Hepatocyte (in vitro differentiated cells): ENCODE measurements around the gene MN1. TPM values are rescaled to one million over a fixed set of nuclear protein-coding genes. Genes with fewer than 3 reads are reported as not detected.

Experiments used
- DNase-seq: peaks from one replicate; pipeline ENCODE4 v3.0.0-alpha.2; 2016; ENCODE audit warnings: low spot score
- H2AFZ ChIP-seq: fragments of 200-600 bp; sonication (generic); 2 replicates; pipeline ENCODE4 v1.6.0; 2016; ENCODE audit warnings: antibody characterized with exemption, mild to moderate bottlenecking
- H3K27ac ChIP-seq: fragments of 200-600 bp; sonication (generic); 2 replicates; pipeline ENCODE4 v1.5.1; 2016; ENCODE audit warnings: mild to moderate bottlenecking
- H3K27me3 ChIP-seq: fragments of 200-600 bp; sonication (generic); 2 replicates; pipeline ENCODE4 v1.6.1; 2016
- H3K36me3 ChIP-seq: fragments of 200-600 bp; sonication (generic); replicated peaks from 2 replicates; pipeline ENCODE4 v1.5.1; 2016; ENCODE audit warnings: low read depth; ENCODE audit not compliant: insufficient read depth
- H3K4me1 ChIP-seq: fragments of 200-600 bp; sonication (generic); 2 replicates; pipeline ENCODE4 v1.5.1; 2016; ENCODE audit warnings: mild to moderate bottlenecking, moderate library complexity; ENCODE audit not compliant: insufficient read depth
- H3K4me2 ChIP-seq: fragments of 200-600 bp; sonication (generic); 2 replicates; pipeline ENCODE4 v1.6.0; 2016
- H3K4me3 ChIP-seq: fragments of 200-600 bp; sonication (generic); 2 replicates; pipeline ENCODE4 v1.5.1; 2016; ENCODE audit warnings: mild to moderate bottlenecking
- H3K79me2 ChIP-seq: fragments of 200-600 bp; sonication (generic); 2 replicates; pipeline ENCODE4 v1.6.0; 2017; ENCODE audit warnings: mild to moderate bottlenecking
- H3K9me2 ChIP-seq: fragments of 200-600 bp; sonication (generic); replicated peaks from 2 replicates; pipeline ENCODE4 v1.6.0; 2017; ENCODE audit warnings: mild to moderate bottlenecking; ENCODE audit not compliant: insufficient read depth
- H3K9me3 ChIP-seq: fragments of 200-600 bp; sonication (generic); 2 replicates; pipeline ENCODE4 v1.5.1; 2016; ENCODE audit warnings: low read depth, mild to moderate bottlenecking
- H4K20me1 ChIP-seq: fragments of 200-600 bp; sonication (generic); 2 replicates; pipeline ENCODE4 v1.6.0; 2016; ENCODE audit warnings: mild to moderate bottlenecking; ENCODE audit not compliant: insufficient read depth, poor library complexity, severe bottlenecking
- EZH2 ChIP-seq: fragments of 200-600 bp; sonication (generic); IDR thresholded peaks from 2 replicates; pipeline ENCODE4 v1.6.1; 2016; ENCODE audit warnings: antibody characterized with exemption, mild to moderate bottlenecking, borderline replicate concordance
- EZH2phosphoT487 ChIP-seq: fragments of 200-600 bp; sonication (generic); IDR thresholded peaks from one replicate; pipeline ENCODE4 v1.6.1; 2018; ENCODE audit warnings: antibody characterized with exemption, mild to moderate bottlenecking, low read depth, moderate library complexity; ENCODE audit not compliant: unreplicated experiment, severe bottlenecking
- WGBS: methylation state at CpG from one replicate; pipeline ENCODE4 v1.1.6; 2016; ENCODE audit warnings: low lambda C conversion rate; ENCODE audit errors: missing lambda C conversion rate; 5-methylcytosine and 5-hydroxymethylcytosine counted together
- polyA plus RNA-seq: library from polyadenylated mRNA; unstranded; fragments of >200 nt; fragmentation: Nextera tagmentation; extraction: Ambion mirVana; gene quantifications from 2 replicates; pipeline ENCODE4 v1.2.1, GENCODE V29; 2016
- total RNA-seq: library from RNA; depleted of rRNA; stranded (reverse); fragments of >200 nt; gene quantifications from 2 replicates; pipeline ENCODE4 v1.2.3, GENCODE V29; 2014
- TF ChIP-seq, protein P1 (sequence below): fragments of 200-600 bp; sonication (generic); IDR thresholded peaks from 2 replicates; pipeline ENCODE4 v1.5.1; 2016; ENCODE audit warnings: antibody characterized with exemption, mild to moderate bottlenecking; ENCODE audit not compliant: poor library complexity

Gene MN1
- total and polyA plus RNA-seq, 2 experiments from 2014 or later, result 2.3 to 4.4 TPM

DNA sequence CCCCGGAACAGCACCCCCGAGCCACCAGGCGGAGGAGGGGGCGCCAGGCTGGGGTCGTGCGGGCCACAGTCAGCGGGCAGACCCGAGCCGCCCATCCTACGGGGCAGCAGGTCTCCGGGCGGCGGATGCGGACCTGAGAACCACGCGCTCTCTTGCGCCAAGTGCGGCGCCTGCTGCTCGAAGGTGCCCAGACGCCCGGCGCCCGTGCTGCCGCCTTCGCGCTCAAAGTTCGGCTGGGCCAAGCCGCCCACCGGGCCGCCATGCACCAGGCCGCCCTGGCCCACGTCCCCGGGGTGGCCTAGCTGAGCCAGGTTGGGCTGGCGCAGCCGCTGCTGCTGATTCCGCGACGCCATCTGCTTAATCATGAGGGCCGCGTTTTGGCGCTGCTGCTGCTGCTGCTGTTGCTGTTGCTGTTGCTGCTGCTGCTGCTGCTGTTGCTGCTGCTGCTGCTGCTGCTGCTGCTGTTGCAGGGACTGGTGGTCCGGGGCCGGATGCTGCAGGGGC, 3.0 kb downstream of the MN1 start:
- WGBS, result 14% methylated on average over 42 of the region's 44 CpGs

GRCh38 chr22:27797520-27798391, 3.8 kb downstream of the MN1 start:
- no peak for DNase-seq
- H3K9me2 ChIP-seq, result no peaks in the 10 kb centered on the region
- WGBS, result 26% methylated on average over 58 of the region's 86 CpGs
- no peaks in the 10 kb centered on the region for H4K20me1 ChIP-seq
- H3K27ac ChIP-seq, result no peak overlapping the region
- no peak overlapping the region for H2AFZ ChIP-seq
- H3K4me3 ChIP-seq, result no peak overlapping the region
- no peaks in the 10 kb centered on the region for H3K9me3 ChIP-seq
- H3K4me1 ChIP-seq, result peaks cover 33% of the 10 kb centered on the region
- no peaks in the 10 kb centered on the region for H3K36me3 ChIP-seq
- H3K4me2 ChIP-seq, result peak overlapping the region; percentile 97
- peaks cover 84% of the 10 kb centered on the region for H3K27me3 ChIP-seq
- H3K79me2 ChIP-seq, result no peaks in the 10 kb centered on the region
- TF ChIP-seq EZH2 (peak; percentile 80), EZH2phosphoT487 (peak; percentile 38)
- TF ChIP-seq, protein P1, sequence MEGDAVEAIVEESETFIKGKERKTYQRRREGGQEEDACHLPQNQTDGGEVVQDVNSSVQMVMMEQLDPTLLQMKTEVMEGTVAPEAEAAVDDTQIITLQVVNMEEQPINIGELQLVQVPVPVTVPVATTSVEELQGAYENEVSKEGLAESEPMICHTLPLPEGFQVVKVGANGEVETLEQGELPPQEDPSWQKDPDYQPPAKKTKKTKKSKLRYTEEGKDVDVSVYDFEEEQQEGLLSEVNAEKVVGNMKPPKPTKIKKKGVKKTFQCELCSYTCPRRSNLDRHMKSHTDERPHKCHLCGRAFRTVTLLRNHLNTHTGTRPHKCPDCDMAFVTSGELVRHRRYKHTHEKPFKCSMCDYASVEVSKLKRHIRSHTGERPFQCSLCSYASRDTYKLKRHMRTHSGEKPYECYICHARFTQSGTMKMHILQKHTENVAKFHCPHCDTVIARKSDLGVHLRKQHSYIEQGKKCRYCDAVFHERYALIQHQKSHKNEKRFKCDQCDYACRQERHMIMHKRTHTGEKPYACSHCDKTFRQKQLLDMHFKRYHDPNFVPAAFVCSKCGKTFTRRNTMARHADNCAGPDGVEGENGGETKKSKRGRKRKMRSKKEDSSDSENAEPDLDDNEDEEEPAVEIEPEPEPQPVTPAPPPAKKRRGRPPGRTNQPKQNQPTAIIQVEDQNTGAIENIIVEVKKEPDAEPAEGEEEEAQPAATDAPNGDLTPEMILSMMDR, result no peak

More for the DNA sequence above, 3.0 kb downstream of the MN1 start:
- Histone ChIP-seq H3K27ac (no peak overlapping the region), H3K79me2 (no peaks in the 10 kb centered on the region), H3K4me3 (no peak overlapping the region), H3K27me3 (peaks cover 88% of the 10 kb centered on the region), H3K4me1 (peaks cover 33% of the 10 kb centered on the region), H3K4me2 (peak overlapping the region; percentile 97), H4K20me1 (no peaks in the 10 kb centered on the region), H3K9me2 (no peaks in the 10 kb centered on the region), H3K9me3 (no peaks in the 10 kb centered on the region), H3K36me3 (no peaks in the 10 kb centered on the region), H2AFZ (no peak overlapping the region)
- no peak for TF ChIP-seq EZH2phosphoT487
- TF ChIP-seq, protein P1, result no peak
- no peak for TF ChIP-seq EZH2
- no peak for DNase-seq

DNA sequence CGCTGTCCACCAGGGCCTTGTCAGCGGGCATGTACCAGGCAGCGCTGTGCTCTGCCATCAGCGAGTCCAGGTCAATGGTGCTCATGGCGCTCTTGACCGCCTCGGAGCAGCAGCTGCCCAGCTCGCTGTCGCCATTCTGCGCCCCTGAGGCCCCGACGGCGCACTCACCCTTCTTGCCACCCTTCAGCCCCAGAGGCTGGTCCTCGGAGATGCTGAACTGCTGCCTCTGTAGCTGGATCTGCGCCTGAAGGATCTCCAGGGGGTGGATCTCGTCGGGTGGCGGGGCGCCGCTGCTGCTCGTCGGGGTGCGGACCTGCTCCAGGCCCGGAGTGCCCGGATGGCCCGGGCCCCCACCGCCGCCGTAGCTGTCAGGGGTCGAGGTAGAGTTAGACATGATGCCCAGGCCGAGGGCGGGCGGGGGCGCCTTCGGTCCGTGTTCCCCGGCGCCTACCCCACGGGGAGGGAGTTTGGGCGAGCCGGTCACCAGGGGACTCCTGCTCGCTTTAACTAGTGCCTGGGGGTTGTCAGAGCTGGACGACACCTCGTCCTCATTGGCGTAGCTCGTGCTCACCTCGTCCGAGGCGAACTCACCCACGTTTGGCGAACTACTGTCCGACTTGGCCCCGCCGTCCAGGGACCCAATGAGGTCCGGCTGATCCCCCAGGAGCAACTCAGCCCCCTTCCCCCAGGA, 4.6 kb downstream of the MN1 start:
- Histone ChIP-seq H3K79me2 (no peaks in the 10 kb centered on the region), H3K4me2 (no peak overlapping the region), H3K36me3 (no peaks in the 10 kb centered on the region), H3K4me1 (peaks cover 30% of the 10 kb centered on the region), H3K9me3 (no peaks in the 10 kb centered on the region), H4K20me1 (no peaks in the 10 kb centered on the region), H2AFZ (no peak overlapping the region), H3K9me2 (no peaks in the 10 kb centered on the region), H3K27ac (no peak overlapping the region), H3K27me3 (peaks cover 76% of the 10 kb centered on the region), H3K4me3 (no peak overlapping the region)
- WGBS, result 49% methylated on average over 52 of the region's 55 CpGs
- no peak for DNase-seq
- TF ChIP-seq EZH2, result no peak
- TF ChIP-seq, protein P1, result no peak
- TF ChIP-seq EZH2phosphoT487, result no peak
